H1 (cell line): Measurements from ENCODE around the gene APBA2.

ENCODE experiments used
- EP300 ChIP-seq, 2 experiments: IDR thresholded peaks; 1 replicate in 1 of 2; 2 replicates in 1 of 2; pipeline ENCODE4 v1.6.1; 2011 to 2012; ENCODE audit warnings: low read depth in 2 of 2, low read length in 2 of 2, mild to moderate bottlenecking in 2 of 2, borderline replicate concordance in 1 of 2, inconsistent platforms in 1 of 2, moderate library complexity in 1 of 2
- POLR2A ChIP-seq, 2 experiments: IDR thresholded peaks; 1 replicate in 1 of 2; 2 replicates in 1 of 2; pipeline ENCODE4 v1.6.1; 2011; ENCODE audit warnings: low read depth in 2 of 2, low read length in 2 of 2, mild to moderate bottlenecking in 2 of 2; ENCODE audit errors: control extremely low read depth in 1 of 2
- POLR2AphosphoS5 ChIP-seq: IDR thresholded peaks from 2 replicates; pipeline ENCODE4 v1.6.1; 2011; ENCODE audit warnings: low read depth, low read length
- TF ChIP-seq, protein P1 (sequence below), 3 experiments: IDR thresholded peaks; 1 replicate in 2 of 3; 2 replicates in 1 of 3; pipeline versions ENCODE4 v1.5.1 to v1.6.1; 2011; ENCODE audit warnings: low read length in 3 of 3, mild to moderate bottlenecking in 3 of 3, inconsistent platforms in 2 of 3, low read depth in 1 of 3, moderate library complexity in 1 of 3; ENCODE audit not compliant: insufficient read depth in 1 of 3; ENCODE audit errors: control extremely low read depth in 1 of 3

DNA sequence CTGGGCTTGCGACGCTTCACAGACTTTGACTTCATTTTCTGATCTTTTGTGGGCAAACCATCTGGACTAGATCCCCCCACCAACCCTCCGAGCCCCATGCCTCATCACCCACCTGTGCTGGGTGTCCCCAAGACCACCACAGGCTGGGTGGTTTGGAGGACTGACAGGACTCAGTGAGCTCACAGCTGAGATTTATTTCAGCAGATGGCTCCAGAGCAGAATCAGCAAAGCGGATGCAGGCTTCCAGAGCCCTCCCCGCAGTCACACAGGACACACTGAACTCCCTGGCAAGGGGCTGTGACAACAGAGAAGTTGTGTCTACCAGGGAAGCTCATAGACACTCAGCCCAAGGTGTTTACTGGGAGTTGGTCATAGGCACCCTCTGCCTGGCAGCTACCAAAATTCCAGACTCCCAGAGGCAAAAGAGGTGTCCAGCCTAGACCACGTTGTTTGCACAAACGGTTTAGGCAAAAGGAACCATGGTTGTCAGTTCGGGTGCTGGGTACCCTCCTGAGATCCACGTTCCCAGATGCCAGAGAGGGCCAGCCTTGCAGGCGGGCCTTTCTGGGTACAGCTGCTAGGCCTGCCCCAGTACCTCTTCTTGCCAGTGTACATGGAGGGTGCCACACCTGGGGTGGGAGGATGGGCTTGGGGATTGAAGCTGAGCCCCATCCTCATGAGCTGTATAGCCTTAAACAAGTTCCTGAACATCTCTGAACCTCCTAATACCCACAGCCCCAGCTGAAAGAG, 213.5 kb downstream of the APBA2 start:
- TF ChIP-seq EP300 (IDR thresholded peaks at IDR 0.05; ENCODE audit: borderline replicate concordance in 1 of 2, low read depth in 2 of 2, low read length in 2 of 2) = no peak
- TF ChIP-seq POLR2A (IDR thresholded peaks at IDR 0.05; ENCODE audit: control extremely low read depth in 1 of 2, low read depth in 2 of 2, low read length in 2 of 2) = no peak
- no peak for TF ChIP-seq POLR2AphosphoS5
- TF ChIP-seq, protein P1, sequence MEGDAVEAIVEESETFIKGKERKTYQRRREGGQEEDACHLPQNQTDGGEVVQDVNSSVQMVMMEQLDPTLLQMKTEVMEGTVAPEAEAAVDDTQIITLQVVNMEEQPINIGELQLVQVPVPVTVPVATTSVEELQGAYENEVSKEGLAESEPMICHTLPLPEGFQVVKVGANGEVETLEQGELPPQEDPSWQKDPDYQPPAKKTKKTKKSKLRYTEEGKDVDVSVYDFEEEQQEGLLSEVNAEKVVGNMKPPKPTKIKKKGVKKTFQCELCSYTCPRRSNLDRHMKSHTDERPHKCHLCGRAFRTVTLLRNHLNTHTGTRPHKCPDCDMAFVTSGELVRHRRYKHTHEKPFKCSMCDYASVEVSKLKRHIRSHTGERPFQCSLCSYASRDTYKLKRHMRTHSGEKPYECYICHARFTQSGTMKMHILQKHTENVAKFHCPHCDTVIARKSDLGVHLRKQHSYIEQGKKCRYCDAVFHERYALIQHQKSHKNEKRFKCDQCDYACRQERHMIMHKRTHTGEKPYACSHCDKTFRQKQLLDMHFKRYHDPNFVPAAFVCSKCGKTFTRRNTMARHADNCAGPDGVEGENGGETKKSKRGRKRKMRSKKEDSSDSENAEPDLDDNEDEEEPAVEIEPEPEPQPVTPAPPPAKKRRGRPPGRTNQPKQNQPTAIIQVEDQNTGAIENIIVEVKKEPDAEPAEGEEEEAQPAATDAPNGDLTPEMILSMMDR (IDR thresholded peaks at IDR 0.05; ENCODE audit: control extremely low read depth in 1 of 3, insufficient read depth in 1 of 3, low read depth in 1 of 3, low read length in 3 of 3) = no peak
